G401.6 (cell line): Measurements from ENCODE around the gene EXT2.

ENCODE experiments used
- FAIRE-seq: peaks from 2 replicates; lab custom pipeline; 2012; peaks lifted over from hg19 to GRCh38; lab: Jason Lieb, UNC

EXT2 gene

GRCh38 chr11:44172966-44173365 is 77.5 kb downstream of the EXT2 start:
- FAIRE-seq: no peak

GRCh38 chr11:44174842-44175241 is 79.4 kb downstream of the EXT2 start:
- FAIRE-seq: no peak

- no peak for FAIRE-seq
Measured at GRCh38 chr11:44176546-44177213, 81.2 kb downstream of the EXT2 start.

- FAIRE-seq: no peak
Measured at GRCh38 chr11:44177905-44178304, 82.4 kb downstream of the EXT2 start.

- no peak for FAIRE-seq
Measured at GRCh38 chr11:44178381-44178780, 82.9 kb downstream of the EXT2 start.

GRCh38 chr11:44179173-44179572 is 83.7 kb downstream of the EXT2 start:
- FAIRE-seq: no peak

GRCh38 chr11:44180107-44180506 is 84.6 kb downstream of the EXT2 start:
- no peak for FAIRE-seq

GRCh38 chr11:44185522-44185921 is 90.0 kb downstream of the EXT2 start:
- no peak for FAIRE-seq

- no peak for FAIRE-seq
Measured at GRCh38 chr11:44186321-44186930, 90.9 kb downstream of the EXT2 start.

- no peak for FAIRE-seq
Measured at GRCh38 chr11:44188643-44189042, 93.2 kb downstream of the EXT2 start.

- FAIRE-seq: no peak
Measured at GRCh38 chr11:44189986-44190882, 94.8 kb downstream of the EXT2 start.

GRCh38 chr11:44190883-44191230 is 95.4 kb downstream of the EXT2 start:
- FAIRE-seq: no peak

- no peak for FAIRE-seq
Measured at GRCh38 chr11:44191322-44192016, 96.0 kb downstream of the EXT2 start.

- no peak for FAIRE-seq
Measured at GRCh38 chr11:44192017-44192385, 96.5 kb downstream of the EXT2 start.

GRCh38 chr11:44192462-44193100 is 97.1 kb downstream of the EXT2 start:
- FAIRE-seq: no peak

- FAIRE-seq: no peak
Measured at GRCh38 chr11:44193856-44194255, 98.4 kb downstream of the EXT2 start.

GRCh38 chr11:44198146-44198724 is 102.8 kb downstream of the EXT2 start:
- FAIRE-seq: no peak

- FAIRE-seq: no peak
Measured at GRCh38 chr11:44199298-44199697, 103.8 kb downstream of the EXT2 start.

- no peak for FAIRE-seq
Measured at GRCh38 chr11:44199816-44200215, 104.3 kb downstream of the EXT2 start.

- FAIRE-seq: no peak
Measured at GRCh38 chr11:44203270-44204043, 108.0 kb downstream of the EXT2 start.

GRCh38 chr11:44205352-44205751 is 109.9 kb downstream of the EXT2 start:
- no peak for FAIRE-seq
